Calu3 (cell line): Measurements from ENCODE around the gene ST6GALNAC1. TPM values are rescaled to one million over a fixed set of nuclear protein-coding genes. Genes with fewer than 3 reads are reported as not detected.

Experiments
- BruUV-seq: library from RNA; stranded (reverse); fragments of 400-500 nt; replicated peaks from 2 replicates; lab custom pipeline; 2021; lab: Mats Ljungman, UMichigan
- CTCF ChIA-PET: fragments of 300-600 bp; sonication (Branson Sonifier 250); formaldehyde crosslinking; loops from one replicate; lab custom pipeline; 2022; ENCODE audit warnings: antibody characterized with exemption; lab: Charles Lee
- DNase-seq: peaks from one replicate; pipeline ENCODE4 v3.0.0; 2022
- H3K27ac Mint-ChIP-seq: one replicate; pipeline ENCODE4 v1.8.0; 2022; ENCODE audit warnings: mixed read lengths; ENCODE audit not compliant: unreplicated experiment
- H3K27me3 Mint-ChIP-seq: one replicate; pipeline ENCODE4 v1.8.0; 2022; ENCODE audit warnings: mixed read lengths; ENCODE audit not compliant: unreplicated experiment
- H3K36me3 Mint-ChIP-seq: one replicate; pipeline ENCODE4 v1.8.0; 2022; ENCODE audit warnings: mild to moderate bottlenecking, moderate library complexity, mixed read lengths; ENCODE audit not compliant: insufficient read depth, unreplicated experiment
- H3K4me1 Mint-ChIP-seq: one replicate; pipeline ENCODE4 v1.8.0; 2022; ENCODE audit warnings: mild to moderate bottlenecking, low read depth, mixed read lengths; ENCODE audit not compliant: unreplicated experiment
- H3K4me3 Mint-ChIP-seq: one replicate; pipeline ENCODE4 v1.8.0; 2022; ENCODE audit warnings: mild to moderate bottlenecking, low read depth, moderate library complexity, mixed read lengths; ENCODE audit not compliant: unreplicated experiment
- H3K9me3 Mint-ChIP-seq: one replicate; pipeline ENCODE4 v1.8.0; 2022; ENCODE audit warnings: low read depth, mixed read lengths; ENCODE audit not compliant: unreplicated experiment
- CTCF ChIP-seq: fragments of 200-600 bp; IDR thresholded peaks from one replicate; pipeline ENCODE4 v1.8.0; 2022; ENCODE audit warnings: antibody characterized with exemption; ENCODE audit not compliant: unreplicated experiment
- intact Hi-C: fragments of 100-400 bp; cut with micrococcal nuclease; formaldehyde crosslinking; loops from one replicate; pipeline ENCODE4 v1.10.0; 2022; ENCODE audit not compliant: unreplicated experiment
- total RNA-seq: library from RNA; stranded (reverse); gene quantifications from 2 replicates; pipeline ENCODE4 v1.2.3, GENCODE V29; 2022

ST6GALNAC1 gene
- total RNA-seq, 1 experiment from 2014 or later = 52.4 TPM

- Mint-ChIP-seq H3K4me3 (no peak overlapping the region), H3K9me3 (no peaks in the 10 kb centered on the region), H3K27me3 (no peaks in the 10 kb centered on the region), H3K4me1 (peaks cover 58% of the 10 kb centered on the region), H3K27ac (peak overlapping the region; percentile 81), H3K36me3 (peaks cover 17% of the 10 kb centered on the region)
- intact Hi-C loops = no loop called here
- no peak for TF ChIP-seq CTCF
- CTCF ChIA-PET = interaction anchor here (0.6 to 1.8 kb wide), 6 partner anchors 9 to 1407 kb away, joined by 3 to 11 read pairs (median 3); no protein-coding TSS in a partner anchor
- no TSS peak for BruUV-seq
- peak; percentile 65 for DNase-seq
Observed at GRCh38 chr17:76597156-76598003, 46.2 kb downstream of the ST6GALNAC1 start.

GRCh38 chr17:76594690-76595089, 48.9 kb downstream of the ST6GALNAC1 start:
- H3K36me3 Mint-ChIP-seq = peaks cover 9% of the 10 kb centered on the region
- no peaks in the 10 kb centered on the region for H3K9me3 Mint-ChIP-seq
- DNase-seq = no peak
- intact Hi-C loops = no loop called here
- peaks cover 40% of the 10 kb centered on the region for H3K4me1 Mint-ChIP-seq
- H3K4me3 Mint-ChIP-seq = no peak overlapping the region
- H3K27ac Mint-ChIP-seq = peak overlapping the region; percentile 38
- no TSS peak for BruUV-seq
- CTCF ChIA-PET = interaction anchor here (1.7 kb wide), 1 partner anchor 9 kb away, joined by 5 read pairs; no protein-coding TSS in a partner anchor
- H3K27me3 Mint-ChIP-seq = no peaks in the 10 kb centered on the region
- TF ChIP-seq CTCF = no peak

- TF ChIP-seq CTCF = no peak
- H3K27ac Mint-ChIP-seq = no peak overlapping the region
- CTCF ChIA-PET = interaction anchor here (1.0 to 1.7 kb wide), 2 partner anchors 10 to 85 kb away, joined by 3 to 5 read pairs; no protein-coding TSS in a partner anchor
- H3K4me1 Mint-ChIP-seq = peaks cover 40% of the 10 kb centered on the region
- no TSS peak for BruUV-seq
- peaks cover 9% of the 10 kb centered on the region for H3K36me3 Mint-ChIP-seq
- no peak overlapping the region for H3K4me3 Mint-ChIP-seq
- no peaks in the 10 kb centered on the region for H3K9me3 Mint-ChIP-seq
- no peak for DNase-seq
- intact Hi-C loops = no loop called here
- no peaks in the 10 kb centered on the region for H3K27me3 Mint-ChIP-seq
Observed at GRCh38 chr17:76593959-76594358, 49.6 kb downstream of the ST6GALNAC1 start.

GRCh38 chr17:76593384-76593826, 50.2 kb downstream of the ST6GALNAC1 start:
- CTCF ChIA-PET = interaction anchor here (0.8 to 1.7 kb wide), 3 partner anchors 10 to 103 kb away, joined by 3 to 5 read pairs (median 3); no protein-coding TSS in a partner anchor
- TF ChIP-seq CTCF = no peak
- H3K9me3 Mint-ChIP-seq = no peaks in the 10 kb centered on the region
- H3K27ac Mint-ChIP-seq = no peak overlapping the region
- no peak for DNase-seq
- no peaks in the 10 kb centered on the region for H3K27me3 Mint-ChIP-seq
- no peak overlapping the region for H3K4me3 Mint-ChIP-seq
- no TSS peak for BruUV-seq
- peaks cover 9% of the 10 kb centered on the region for H3K36me3 Mint-ChIP-seq
- intact Hi-C loops = no loop called here
- H3K4me1 Mint-ChIP-seq = peaks cover 36% of the 10 kb centered on the region
